ENCODE data around the gene PKDCC.
"Not testable (repeated sequence)": the region's sequence is repeated elsewhere in the genome, so short reads cannot be mapped to it uniquely, and the experiment has no call there.

Gene PKDCC

DNA sequence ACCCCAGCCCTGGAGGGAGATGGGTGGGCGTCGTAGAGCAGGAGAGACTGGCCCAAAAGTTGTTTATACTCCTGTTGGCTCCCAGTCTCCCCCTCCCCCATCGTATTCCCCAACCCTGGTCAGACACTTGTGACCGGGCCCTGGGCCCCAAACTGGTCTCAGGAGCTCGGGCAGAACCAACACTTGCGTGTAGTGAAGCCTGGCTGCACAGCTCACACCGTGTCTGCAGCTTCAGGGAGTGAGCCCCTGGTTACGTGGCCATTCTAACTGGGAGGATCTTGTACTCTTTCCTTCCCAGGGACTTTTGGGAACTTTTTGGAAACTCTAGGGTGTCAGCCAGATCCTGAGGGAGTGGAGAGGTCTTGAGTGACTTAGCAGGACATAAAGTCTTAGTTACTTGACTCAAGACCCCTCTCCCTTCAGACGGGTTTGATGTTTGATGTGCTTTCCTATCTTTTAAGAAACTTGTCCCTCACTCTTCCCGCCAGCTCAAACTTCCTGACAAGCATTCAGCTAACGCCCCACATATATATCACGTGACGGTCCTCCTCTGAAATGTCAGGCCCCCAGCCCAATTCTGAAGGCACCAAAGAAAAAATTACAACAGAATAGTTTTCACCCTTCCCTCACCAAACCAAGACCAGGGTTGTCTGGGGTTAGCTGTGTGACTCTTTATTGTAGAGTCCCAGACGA lies 2.3 kb downstream of the PKDCC start:
- no peak for DNase-seq

DNA sequence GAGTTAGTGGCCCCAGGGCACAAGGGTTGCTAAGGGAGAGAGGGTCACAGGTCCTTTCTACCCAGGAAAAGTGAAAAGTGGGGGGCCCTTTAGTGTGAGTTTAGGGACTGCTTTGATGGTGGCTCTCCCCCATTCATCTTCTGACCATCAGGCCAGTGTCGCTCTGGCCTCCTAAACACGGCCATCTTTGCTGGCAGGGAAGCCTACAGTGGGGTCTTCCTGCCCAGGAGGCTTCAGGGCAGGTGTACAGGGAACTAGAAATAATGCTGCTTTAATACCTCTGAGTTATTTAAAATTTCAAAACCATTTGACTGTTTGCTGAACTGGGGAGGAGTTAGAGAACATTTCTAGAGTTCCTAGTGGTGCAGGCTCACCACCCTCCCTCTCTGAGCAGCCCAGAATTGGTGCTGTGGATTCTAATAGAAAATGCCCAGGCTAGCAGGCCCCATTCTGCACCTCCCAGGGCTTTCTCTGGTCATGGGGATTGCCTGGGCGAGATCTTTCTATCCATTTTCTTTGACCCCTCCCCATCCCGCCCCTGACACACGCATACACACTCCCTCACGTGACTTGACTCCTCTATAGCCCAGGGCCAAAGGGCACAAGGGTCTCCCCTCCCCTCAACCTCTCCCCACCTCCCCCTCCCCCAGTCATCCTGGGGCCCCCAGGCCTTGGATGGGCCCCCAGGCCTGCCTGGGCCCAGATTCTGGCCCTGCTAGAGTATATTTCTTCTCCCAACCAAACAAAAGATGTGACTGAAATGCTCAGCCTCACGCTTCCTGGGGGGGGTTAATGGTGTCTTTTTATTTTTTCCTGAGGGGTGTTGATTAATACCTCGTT lies 3.1 kb downstream of the PKDCC start:
- DNase-seq = no peak

DNA sequence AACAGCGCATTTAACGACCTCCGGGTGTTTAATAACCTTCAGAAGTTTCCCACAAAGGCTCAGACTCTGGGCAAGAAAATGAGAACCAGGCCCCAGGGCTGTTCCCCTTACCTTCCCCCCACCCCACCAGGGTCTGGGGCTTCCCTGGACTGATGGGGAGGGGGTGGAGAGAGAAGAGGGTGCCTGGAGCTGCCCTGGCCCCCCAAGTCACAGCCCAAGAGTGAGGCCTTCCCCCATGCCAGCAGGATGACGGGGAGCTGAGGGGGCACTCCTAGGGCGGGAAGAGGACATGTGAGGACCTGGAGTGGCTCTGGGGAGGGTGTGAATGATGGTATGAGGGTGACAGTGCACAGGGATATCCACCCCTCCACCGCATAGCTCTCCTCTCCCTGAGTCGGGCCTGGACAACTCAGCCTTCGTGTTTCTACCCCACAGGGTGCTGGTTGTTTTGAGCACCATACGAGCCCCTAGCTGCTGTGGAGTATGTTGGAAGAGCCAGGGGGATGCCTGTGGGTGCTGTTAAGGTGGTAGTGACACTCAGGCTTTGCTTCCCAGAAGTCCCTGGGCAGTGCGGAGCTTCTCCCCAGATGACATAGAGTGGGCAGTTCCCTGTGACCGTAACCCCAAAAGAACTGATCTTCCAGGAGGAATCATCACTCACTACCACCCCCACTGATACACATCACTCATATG lies 3.9 kb downstream of the PKDCC start:
- no peak for DNase-seq

DNA sequence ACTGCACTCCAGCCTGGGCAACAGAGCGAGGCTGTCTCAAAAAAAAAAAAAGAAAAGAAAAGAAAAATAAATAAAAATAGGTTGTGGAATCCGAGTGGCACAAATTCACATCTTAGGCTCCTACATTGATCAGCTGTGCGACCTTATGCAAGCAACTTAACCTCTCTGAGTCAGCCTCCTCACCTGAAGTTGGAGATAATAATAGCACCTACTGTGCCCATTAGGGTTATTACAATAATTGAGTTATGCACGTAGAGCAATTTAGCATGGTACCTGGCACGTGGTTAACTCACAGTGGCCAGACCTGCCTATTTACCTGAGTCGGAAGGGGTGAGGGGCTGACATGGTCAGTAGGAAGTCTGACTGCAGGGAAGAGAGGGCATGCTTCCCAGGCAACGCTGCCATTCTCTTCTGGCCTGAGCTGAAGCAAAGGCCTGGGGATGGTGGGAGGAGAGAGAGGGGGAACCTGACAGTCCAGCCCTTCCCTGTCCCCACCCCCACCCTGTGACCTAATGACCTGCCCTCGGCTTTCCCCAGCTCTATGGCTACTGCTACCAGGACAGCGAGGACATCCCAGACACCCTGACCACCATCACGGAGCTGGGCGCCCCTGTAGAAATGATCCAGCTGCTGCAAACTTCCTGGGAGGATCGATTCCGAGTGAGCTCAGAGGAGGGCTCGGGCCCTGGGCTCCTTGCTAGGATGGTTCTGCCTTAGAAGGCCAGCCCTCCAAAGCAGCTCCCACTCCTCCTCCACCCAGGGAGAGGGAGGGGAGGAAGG lies 5.1 kb downstream of the PKDCC start:
- peak; percentile 54 for DNase-seq

DNA sequence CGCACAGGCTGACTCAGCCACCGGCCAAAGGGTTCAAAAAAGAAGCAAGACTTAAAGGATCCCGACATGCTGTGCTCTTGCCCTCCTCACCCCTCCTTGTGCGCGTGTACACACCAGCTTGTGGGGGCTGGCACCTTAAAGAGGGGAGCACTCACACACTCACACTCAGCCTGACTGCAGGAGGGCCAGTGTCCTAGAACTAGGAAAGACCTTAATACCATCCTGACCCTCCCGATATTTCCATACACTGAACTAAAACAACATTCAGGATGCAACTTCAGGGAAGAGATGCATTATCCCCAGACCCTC lies 5.6 kb downstream of the PKDCC start:
- DNase-seq = no peak

DNA sequence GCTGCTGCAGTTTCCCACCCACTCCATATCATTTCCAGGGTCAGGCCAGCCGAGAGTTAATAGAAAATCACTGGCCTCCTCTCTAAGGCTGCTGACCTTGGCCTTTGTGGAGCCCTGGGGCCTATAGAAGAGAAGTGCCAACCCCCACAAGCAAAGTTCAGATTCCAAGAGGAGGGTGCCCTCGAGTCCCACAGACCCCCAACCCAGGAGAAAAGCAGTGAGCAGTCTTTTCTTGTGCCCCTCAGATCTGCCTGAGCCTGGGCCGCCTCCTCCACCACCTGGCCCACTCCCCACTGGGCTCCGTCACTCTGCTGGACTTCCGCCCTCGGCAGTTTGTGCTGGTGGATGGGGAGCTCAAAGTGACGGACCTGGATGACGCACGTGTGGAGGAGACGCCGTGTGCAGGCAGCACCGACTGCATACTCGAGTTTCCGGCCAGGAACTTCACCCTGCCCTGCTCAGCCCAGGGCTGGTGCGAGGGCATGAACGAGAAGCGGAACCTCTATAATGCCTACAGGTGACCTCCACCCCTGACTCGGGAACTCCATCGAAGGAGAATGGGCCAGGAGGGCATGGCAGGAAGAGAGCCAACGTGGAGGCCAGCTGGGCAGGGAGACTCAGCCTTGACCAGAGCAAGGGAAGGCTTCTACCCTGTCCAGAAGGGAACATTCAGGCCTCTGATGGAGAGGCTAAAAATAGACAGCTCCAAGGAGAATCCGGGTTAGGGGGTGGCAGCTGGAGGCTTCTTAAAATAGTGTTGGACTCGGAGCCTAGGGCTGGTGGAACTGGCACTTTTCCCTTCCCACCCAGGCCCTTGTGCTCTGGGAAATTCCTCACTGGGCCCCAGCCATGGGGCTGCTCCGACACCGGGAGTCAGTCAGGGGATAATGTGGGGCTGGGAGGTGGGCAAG lies 6.2 kb downstream of the PKDCC start:
- no peak for DNase-seq

DNA sequence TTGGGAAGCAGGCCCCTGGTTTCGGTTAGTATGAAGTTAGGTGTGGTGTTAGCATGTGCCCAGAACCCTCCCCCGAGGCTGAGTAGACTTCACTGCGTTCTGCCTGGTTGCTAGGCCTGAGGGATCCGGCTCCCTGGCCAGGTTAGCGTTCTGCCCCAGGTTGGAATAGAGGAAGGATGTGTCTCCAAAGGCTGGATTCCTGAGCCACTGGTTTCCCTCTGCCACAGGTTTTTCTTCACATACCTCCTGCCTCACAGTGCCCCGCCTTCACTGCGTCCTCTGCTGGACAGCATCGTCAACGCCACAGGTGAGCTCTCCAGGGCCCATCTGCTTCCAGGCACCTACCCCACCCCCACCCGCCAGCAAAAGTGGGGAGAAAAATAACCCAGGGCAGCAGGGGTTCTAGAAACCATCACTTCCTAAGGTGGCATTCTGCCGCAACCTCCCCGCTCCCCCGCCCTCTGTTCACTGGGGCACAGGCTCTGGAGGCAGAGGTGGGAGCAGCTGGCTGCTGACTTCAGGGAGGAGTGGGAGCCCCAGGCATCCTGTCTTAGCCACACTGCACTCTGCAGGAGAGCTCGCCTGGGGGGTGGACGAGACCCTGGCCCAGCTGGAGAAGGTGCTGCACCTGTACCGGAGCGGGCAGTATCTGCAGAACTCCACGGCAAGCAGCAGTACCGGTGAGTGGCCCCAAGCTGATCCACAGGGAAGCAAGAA lies 7.1 kb downstream of the PKDCC start:
- DNase-seq = no peak

DNA sequence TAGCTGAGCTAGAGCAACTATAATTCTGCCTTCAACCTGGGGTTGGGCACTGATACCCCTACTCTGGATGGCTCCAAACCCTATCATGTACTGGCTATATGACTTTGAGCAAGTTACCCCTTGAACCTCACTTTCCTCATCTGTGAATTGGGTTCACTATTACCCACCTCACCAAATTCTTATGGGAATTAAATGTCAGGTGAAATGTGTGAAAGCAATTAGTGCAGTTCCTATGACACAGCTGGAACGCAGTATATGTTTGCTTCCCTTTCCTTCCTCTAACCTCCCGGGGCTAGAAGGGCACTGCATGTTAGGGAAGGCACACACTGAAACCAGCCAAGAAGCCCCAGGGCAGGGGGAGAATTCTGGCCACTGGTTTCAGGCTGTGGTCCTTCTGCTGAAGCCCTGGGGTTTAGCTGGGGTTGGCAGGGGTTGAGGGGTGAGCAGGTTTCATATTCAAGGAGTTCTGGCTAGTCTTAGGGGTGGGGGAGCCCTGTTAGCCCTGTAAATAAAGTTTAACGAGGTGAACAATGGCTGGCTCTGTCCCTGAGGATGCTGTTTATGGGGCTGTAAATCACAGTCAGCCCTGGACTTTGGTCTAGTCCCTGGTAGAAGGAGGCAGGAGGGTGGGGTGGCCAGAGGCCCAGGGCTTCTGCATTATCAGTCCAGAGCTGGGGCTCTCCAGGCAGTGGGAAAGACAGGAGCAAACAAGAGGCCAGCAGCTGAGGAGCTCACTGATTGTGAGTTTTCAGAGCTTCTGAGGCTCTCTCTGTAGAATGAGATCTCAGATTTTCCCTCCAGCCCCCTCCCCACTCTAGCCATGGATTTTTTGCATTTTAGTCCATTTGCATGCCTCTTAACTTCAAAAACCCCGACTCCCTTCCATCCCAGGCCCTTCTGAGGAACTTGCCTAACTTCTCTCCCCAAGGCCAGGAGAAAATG lies 8.0 kb downstream of the PKDCC start:
- DNase-seq = no peak

DNA sequence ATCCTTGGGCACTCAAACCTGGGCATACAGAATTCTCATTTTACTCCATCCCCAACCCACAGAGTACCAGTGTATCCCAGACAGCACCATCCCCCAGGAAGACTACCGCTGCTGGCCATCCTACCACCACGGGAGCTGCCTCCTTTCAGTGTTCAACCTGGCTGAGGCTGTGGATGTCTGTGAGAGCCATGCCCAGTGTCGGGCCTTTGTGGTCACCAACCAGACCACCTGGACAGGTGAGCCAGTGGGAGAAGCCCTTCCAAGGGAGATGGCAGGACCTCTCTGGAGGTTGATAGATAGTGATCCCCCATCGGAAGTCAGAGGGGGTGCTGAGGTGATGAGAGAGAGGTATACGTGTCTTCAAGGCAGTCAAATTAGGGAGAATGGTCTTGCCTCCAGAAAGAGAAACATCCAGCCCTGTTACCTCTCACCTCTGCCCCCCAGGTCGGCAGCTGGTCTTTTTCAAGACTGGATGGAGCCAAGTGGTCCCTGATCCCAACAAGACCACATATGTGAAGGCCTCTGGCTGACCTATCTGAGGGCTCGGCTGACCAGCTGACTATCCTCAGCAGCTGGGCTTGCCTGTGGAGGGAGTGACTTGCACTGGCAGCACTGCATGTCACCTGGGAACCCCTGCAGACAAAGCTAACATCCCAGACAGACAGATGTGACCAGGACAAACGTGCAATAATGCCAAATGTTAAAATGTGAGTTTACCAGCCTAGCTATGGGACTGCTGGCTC lies 9.5 kb downstream of the PKDCC start:
- no peak for DNase-seq

DNA sequence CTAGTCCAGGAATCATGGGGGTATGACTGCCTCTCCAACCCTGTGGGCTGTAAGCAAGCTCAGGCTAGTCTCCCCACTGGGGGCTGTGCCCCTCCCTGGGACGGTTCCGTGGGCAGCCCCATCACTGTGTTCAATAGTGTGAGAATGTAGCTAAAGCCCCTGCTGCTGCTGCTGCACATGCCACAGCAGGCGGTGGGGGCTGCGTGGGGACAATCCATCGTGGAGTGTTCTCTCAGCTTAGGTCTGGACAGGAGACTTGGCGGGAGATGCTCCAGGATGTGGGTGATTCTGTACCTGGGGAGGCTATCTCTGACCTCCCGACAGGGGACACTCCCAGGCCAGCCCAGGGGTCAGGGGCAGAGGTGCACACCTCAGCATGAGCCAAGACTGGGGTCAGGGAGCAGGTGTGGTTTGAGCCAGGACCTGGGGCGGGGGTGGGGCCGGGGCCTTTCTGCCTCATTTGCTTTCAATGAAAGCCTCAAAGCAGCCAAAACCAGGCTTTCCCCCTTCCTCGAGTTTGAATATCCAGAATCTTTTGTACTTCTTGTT lies 10.2 kb downstream of the PKDCC start:
- no peak for DNase-seq

DNA sequence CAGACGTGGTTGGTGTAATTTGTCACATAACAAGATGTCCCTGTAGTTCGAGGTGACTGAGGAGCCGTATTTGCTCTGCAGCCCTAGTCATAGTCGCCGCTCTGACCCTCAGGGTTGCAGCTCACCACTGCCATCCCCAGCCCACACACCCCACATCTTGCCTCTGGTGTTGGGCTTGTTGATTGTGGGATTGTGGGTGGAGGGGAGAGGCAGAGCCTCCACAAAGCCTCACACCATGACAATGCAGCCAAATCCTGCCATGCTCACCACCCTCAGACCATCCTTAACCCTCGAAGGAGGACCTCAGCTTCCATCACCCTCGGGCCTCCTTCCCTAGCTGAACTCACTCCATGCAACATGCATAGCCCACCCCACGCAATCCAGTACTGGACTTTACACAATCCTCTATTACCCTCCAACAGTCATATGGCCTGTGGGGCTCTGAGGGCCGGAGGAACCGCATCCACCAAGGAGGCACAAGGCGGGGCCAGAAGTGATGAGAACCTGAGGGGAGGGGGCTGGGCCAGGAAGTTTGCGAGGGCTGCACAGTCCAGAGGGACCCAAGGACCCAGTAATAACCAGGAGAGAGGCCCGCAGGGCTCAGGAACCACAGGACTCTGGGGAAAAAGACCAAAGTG lies 11.6 kb downstream of the PKDCC start:
- no peak for DNase-seq

DNA sequence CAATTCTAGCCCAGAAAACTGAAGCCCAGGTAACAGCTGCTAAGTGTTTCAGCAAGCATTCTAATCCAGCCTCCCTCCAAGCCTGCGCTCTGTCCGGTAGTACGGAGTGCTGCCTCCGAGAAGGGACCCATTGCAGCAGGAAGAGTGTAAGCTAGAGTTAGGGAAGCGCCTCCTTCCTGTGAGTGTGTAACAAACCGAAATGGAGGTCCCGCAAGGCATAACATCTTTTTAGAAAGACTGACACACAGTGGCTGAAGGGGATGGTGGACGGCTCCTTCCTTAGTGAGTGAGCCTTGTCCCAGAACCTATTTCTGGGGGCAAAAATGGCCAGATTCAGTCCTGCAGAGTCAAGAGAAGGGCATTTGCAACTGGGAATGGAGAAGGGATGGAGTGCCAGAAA lies 12.2 kb downstream of the PKDCC start:
- DNase-seq = no peak

DNA sequence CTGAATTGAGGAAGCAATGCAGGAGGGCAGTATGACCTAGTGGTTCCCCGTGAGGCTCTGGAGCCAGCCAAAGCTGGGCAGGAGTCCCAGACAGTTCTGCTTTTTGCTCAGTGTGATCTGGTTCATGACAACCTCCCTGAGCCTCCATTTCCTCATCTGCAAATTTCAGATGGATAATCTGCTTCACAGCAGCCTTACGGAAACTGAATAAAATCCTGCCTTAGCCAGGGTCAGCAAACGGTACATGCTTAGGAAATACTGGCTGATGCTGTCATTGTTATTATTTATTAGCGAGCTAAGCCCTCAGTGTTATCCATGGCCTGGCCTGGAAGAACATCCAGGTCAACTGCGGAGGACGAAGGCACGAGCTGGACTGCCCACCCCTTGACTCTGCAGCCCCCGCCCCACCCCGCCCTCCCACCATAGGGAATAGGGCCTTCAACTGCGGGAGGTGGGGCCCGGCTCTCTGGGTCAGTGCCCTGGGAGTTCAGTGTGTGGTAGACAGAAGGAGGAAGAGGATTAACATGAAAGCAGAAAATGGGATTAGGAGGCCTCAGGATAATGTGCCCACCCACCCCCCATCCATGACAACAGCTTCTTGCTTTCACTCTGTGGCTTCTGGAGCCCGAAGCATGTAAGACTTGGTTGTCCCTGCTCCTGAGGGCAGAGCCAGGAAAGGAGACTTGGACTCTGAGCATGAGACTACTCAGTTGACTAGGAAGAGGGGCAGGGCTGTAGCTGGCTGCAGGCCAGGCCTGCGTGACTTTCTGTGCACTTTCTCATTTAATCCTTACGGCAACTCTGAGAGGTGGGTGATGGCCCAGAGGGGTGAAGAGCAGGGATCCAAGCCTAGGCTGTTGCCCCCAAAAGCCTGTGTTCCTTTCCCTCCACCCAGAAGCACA lies 13.1 kb downstream of the PKDCC start:
- DNase-seq = no peak

DNA sequence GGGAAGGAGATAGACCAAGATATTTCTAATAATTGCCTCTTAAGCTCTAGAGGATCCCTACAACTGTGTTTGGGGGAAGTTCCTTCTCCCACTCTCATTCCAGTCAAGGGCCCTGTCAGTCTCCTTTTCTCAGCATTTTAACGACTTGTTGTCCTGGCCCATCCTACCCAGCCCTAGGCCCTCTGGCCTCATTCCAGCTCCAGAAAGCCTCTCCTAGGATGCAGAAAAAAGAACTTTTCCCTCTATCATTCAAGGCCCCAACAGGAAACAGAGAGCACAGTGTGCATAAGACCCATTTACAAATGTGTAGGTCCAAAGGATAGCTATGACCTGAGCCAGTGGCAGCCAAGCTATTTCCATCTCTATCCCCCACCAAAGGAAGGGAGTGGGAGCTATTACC lies 14.0 kb downstream of the PKDCC start:
- DNase-seq = no peak

DNA sequence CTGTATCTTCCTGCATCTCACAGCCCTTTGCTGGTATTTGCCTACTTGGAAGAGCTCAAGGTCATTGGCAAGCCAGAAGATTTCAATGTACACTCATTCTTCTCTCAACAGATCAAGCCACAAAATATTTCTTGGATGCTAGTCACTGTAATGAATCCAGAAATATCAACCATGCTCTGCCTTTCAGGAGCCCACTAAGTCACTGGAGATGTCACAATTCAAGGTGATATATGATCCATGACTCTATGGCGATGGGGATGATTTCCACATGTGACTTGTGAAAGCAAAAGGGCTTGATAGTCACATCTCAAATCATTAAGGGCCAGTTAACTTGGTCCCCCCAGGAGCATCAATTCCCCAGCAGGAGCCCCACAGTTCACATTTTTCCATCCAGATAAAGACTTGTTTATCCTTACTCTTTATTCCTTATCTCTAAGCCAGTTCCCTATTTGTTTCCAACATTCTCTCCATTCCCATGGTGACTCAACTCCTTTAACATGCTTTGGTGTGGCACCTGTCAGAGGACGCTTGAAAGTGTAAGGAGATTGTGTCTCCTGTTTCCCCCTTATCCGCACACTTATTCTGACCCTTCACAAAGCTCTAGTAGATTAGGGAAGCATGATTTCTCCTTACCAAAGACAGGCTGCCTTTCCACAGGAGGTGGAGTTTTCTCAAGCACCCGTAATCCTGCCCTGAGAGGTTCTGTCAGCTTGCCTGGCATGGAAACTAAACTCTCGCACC lies 15.8 kb downstream of the PKDCC start:
- peak; percentile 92 for DNase-seq

DNA sequence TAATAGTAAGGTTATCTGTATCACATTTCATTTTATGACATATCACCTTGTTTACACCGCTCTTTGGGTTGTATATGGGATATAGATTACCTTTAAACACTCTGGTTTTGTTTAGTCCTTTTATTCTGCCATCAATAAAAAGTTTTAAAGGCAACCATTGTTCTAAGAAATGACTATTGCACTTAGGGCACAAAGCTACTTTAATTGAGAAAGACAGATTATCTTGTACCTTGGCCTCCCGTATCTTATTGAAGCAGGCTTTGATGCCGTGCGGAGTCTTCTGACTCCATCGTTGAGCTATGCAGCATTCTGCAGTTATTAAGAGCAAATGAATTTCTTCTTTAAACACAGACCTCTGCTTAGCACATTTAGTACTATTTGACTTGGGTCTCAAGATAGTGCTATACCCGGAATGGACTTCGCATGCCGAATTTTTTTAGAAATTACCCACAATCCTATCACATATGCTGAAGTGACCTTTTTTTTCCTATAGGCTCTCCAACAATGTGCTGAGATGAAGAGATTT lies 16.7 kb downstream of the PKDCC start:
- DNase-seq = peak; percentile 86

DNA sequence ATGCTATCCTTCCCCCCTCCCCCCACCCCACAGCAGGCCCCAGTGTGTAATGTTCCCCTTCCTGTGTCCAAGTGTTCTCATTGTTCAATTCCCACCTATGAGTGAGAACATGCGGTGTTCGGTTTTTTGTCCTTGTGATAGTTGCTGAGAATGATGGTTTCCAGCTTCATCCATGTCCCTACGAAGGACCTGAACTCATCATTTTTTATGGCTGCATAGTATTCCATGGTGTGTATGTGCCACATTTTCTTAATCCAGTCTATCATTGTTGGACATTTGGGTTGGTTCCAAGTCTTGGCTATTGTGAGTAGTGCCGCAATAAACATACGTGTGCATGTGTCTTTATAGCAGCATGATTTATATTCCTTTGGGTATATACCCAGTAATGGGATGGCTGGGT lies 17.9 kb downstream of the PKDCC start:
- DNase-seq = not testable (repeated sequence)

Measured in fibroblast of skin of right biceps (primary cell).